PC-9 (cell line): ENCODE measurements around the gene ZNF48.

Source experiments
- EZH2 ChIP-seq: fragments of 200-600 bp; sonication (generic); IDR thresholded peaks from 2 replicates; pipeline ENCODE4 v1.8.0; 2017; ENCODE audit warnings: antibody characterized with exemption, low read depth
- TF ChIP-seq, protein P1 (sequence below): fragments of 200-600 bp; sonication (generic); conservative IDR thresholded peaks from 2 replicates; pipeline ENCODE4 v1.6.1; 2017; ENCODE audit warnings: mixed run types, antibody characterized with exemption, mild to moderate bottlenecking, moderate library complexity

- TF ChIP-seq, protein P1, sequence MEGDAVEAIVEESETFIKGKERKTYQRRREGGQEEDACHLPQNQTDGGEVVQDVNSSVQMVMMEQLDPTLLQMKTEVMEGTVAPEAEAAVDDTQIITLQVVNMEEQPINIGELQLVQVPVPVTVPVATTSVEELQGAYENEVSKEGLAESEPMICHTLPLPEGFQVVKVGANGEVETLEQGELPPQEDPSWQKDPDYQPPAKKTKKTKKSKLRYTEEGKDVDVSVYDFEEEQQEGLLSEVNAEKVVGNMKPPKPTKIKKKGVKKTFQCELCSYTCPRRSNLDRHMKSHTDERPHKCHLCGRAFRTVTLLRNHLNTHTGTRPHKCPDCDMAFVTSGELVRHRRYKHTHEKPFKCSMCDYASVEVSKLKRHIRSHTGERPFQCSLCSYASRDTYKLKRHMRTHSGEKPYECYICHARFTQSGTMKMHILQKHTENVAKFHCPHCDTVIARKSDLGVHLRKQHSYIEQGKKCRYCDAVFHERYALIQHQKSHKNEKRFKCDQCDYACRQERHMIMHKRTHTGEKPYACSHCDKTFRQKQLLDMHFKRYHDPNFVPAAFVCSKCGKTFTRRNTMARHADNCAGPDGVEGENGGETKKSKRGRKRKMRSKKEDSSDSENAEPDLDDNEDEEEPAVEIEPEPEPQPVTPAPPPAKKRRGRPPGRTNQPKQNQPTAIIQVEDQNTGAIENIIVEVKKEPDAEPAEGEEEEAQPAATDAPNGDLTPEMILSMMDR, result no peak
- no peak for TF ChIP-seq EZH2
Observed at GRCh38 chr16:30375864-30376263, 19.4 kb upstream of the ZNF48 start.
